Skeletal muscle satellite cell (primary cell): ENCODE measurements around the gene LIM2.

Source experiments
- H3K27me3 ChIP-seq: 2 replicates; pipeline ENCODE4 v1.7.0; 2013; ENCODE audit warnings: low read length; ENCODE audit not compliant: control insufficient read depth, insufficient read depth
- H3K36me3 ChIP-seq: 2 replicates; pipeline ENCODE4 v1.7.0; 2013; ENCODE audit warnings: mild to moderate bottlenecking, control low read depth, low read length; ENCODE audit not compliant: insufficient read depth
- H3K4me1 ChIP-seq: 2 replicates; pipeline ENCODE4 v1.7.0; 2013; ENCODE audit warnings: low read length; ENCODE audit not compliant: control insufficient read depth, insufficient read depth
- H3K4me2 ChIP-seq: 2 replicates; pipeline ENCODE4 v1.7.0; 2013; ENCODE audit warnings: mild to moderate bottlenecking, low read length
- H3K4me3 ChIP-seq: 2 replicates; pipeline ENCODE4 v1.7.0; 2013; ENCODE audit warnings: low read length
- H3K9ac ChIP-seq: 2 replicates; pipeline ENCODE4 v1.7.0; 2013; ENCODE audit warnings: mild to moderate bottlenecking, low read depth, low read length, moderate library complexity
- H3K9me3 ChIP-seq: replicated peaks from 2 replicates; pipeline ENCODE4 v1.7.0; 2013; ENCODE audit warnings: mild to moderate bottlenecking, control low read depth, low read length

Gene LIM2

GRCh38 chr19:51394050-51394836, 6.5 kb upstream of the LIM2 start:
- H3K9me3 ChIP-seq = no peaks in the 10 kb centered on the region
- no peaks in the 10 kb centered on the region for H3K27me3 ChIP-seq
- H3K4me1 ChIP-seq = peaks cover 6% of the 10 kb centered on the region
- peak overlapping the region; percentile 78 for H3K4me2 ChIP-seq
- H3K4me3 ChIP-seq = peak overlapping the region; percentile 69
- peak overlapping the region; percentile 79 for H3K9ac ChIP-seq
- no peaks in the 10 kb centered on the region for H3K36me3 ChIP-seq

GRCh38 chr19:51392701-51393100, 4.9 kb upstream of the LIM2 start:
- no peaks in the 10 kb centered on the region for H3K9me3 ChIP-seq
- H3K4me2 ChIP-seq = no peak overlapping the region
- no peaks in the 10 kb centered on the region for H3K27me3 ChIP-seq
- H3K9ac ChIP-seq = no peak overlapping the region
- H3K4me1 ChIP-seq = peaks cover 6% of the 10 kb centered on the region
- no peak overlapping the region for H3K4me3 ChIP-seq
- H3K36me3 ChIP-seq = no peaks in the 10 kb centered on the region

GRCh38 chr19:51391073-51391611, 3.4 kb upstream of the LIM2 start:
- Histone ChIP-seq H3K9me3 (no peaks in the 10 kb centered on the region), H3K4me3 (no peak overlapping the region), H3K4me1 (peaks cover 6% of the 10 kb centered on the region), H3K36me3 (no peaks in the 10 kb centered on the region), H3K9ac (no peak overlapping the region), H3K4me2 (no peak overlapping the region), H3K27me3 (no peaks in the 10 kb centered on the region)

- no peaks in the 10 kb centered on the region for H3K9me3 ChIP-seq
- no peak overlapping the region for H3K4me2 ChIP-seq
- no peaks in the 10 kb centered on the region for H3K27me3 ChIP-seq
- H3K4me3 ChIP-seq = no peak overlapping the region
- no peaks in the 10 kb centered on the region for H3K36me3 ChIP-seq
- no peaks in the 10 kb centered on the region for H3K4me1 ChIP-seq
- no peak overlapping the region for H3K9ac ChIP-seq
These were observed 1.4 kb upstream of the LIM2 start for GRCh38 chr19:51389143-51389542.

DNA sequence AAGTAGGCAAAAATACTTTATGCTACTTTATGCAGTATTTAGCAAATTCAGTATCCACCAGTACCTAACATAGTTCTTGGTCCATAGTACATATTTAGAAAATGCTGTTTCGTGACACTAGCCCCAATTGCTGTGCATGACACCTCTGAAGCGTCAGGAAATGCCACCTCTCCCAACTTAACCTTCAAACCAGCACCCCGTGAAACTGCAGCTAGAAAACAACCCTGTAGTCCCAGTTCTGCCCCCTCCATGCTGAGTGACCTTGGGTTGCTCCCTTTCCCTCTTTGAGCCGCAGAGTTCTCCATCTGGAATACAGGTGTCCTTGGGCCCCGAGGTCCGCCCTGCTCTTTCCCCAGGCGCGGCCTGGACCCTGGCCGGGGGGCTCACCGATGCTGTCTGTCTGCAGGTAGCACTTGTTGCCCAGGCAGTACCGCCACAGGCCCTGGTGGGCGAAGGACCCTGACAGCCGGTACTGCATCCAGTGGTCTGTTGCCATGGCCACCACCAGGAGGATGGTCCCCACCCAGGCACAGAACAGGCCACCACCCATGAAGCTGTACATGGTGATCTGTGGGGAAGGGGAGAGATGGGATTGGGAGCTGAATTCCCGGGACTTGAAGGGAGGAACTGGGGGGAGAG, 773 bp downstream of the LIM2 start:
- Histone ChIP-seq H3K9me3 (no peaks in the 10 kb centered on the region), H3K36me3 (no peaks in the 10 kb centered on the region), H3K4me1 (no peaks in the 10 kb centered on the region), H3K4me2 (no peak overlapping the region), H3K9ac (no peak overlapping the region), H3K4me3 (no peak overlapping the region), H3K27me3 (no peaks in the 10 kb centered on the region)

DNA sequence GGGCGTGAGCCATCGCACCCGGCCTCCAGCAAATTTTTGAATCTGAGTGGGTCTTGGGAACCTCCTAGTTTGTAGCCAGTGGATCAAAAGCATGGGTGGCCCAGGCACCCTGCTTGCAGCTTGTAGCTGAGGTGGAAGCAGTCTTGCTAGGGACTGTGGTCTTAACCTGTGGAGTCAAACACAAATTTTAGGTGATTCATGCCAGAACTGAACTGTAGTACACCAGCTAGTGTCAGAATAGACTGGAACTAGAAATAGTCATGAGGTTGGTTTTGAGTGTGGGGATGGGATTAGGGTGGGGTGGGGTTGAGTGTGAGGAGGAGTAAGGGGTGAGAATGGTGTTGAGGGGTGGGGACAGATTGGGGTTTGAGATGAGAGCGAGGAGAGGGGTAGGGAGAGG, 5.8 kb downstream of the LIM2 start:
- H3K27me3 ChIP-seq = no peaks in the 10 kb centered on the region
- no peaks in the 10 kb centered on the region for H3K9me3 ChIP-seq
- H3K4me1 ChIP-seq = no peaks in the 10 kb centered on the region
- H3K4me3 ChIP-seq = no peak overlapping the region
- no peaks in the 10 kb centered on the region for H3K36me3 ChIP-seq
- H3K4me2 ChIP-seq = no peak overlapping the region
- no peak overlapping the region for H3K9ac ChIP-seq

DNA sequence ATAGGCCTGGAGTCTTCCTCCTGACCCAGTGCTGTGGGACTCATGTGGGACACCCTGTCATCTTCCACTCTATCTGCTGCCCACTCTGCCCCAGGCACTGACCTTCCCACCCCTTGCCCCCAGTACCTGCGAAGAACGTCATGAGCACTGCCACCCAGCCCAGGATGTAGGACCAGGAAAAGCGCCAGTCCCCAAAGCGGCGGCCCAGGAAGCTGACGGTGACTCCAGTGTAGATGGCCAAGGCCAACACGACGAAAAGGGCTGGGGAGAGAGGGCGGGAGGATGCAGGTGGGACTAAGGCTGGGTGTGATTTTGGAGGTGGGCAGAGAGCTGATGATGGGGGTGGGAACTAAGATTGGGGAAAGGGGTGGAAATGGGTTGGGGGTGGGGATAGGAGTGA, 7.4 kb downstream of the LIM2 start:
- Histone ChIP-seq H3K27me3 (no peaks in the 10 kb centered on the region), H3K4me2 (no peak overlapping the region), H3K4me1 (no peaks in the 10 kb centered on the region), H3K9me3 (no peaks in the 10 kb centered on the region), H3K36me3 (no peaks in the 10 kb centered on the region), H3K4me3 (no peak overlapping the region), H3K9ac (no peak overlapping the region)

- H3K4me2 ChIP-seq = no peak overlapping the region
- no peaks in the 10 kb centered on the region for H3K4me1 ChIP-seq
- H3K36me3 ChIP-seq = no peaks in the 10 kb centered on the region
- H3K9ac ChIP-seq = no peak overlapping the region
- no peaks in the 10 kb centered on the region for H3K9me3 ChIP-seq
- H3K4me3 ChIP-seq = no peak overlapping the region
- H3K27me3 ChIP-seq = no peaks in the 10 kb centered on the region
These were observed 10.4 kb downstream of the LIM2 start for GRCh38 chr19:51377422-51377821.

DNA sequence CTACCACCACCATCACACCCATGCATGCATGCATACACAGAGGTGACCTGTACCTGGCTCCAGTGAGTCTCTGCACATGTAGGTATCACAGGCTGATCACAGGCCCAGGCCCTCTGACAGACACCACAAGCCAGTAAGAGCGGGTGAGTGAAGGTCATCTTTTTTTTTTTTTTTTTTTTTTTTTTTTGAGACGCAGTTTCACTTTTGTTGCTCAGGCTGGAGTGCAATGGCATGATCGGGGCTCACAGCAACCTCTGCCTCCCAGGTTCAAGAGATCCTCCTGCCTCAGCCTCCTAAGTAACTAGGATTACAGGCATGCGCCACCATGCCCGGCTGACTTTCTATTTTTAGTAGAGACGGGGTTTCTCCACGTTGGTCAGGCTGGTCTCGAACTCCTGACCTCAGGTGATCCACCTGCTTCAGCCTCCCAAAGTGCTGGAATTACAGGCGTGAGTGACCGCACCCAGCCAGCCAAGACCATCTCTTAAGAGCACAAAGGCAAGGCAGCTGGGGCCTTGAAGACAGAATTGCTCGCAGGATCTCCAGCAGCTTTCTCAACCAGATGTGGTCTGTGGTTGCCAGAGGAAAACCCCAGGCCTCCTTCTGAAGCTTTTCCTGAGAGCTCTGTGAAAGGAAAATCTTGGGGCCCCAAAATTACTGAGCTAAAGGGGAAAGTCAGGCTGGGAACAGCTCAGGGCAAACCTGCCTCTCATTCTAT, 12.1 kb downstream of the LIM2 start:
- Histone ChIP-seq H3K4me3 (no peak overlapping the region), H3K9me3 (no peaks in the 10 kb centered on the region), H3K9ac (no peak overlapping the region), H3K4me2 (no peak overlapping the region), H3K4me1 (no peaks in the 10 kb centered on the region), H3K36me3 (no peaks in the 10 kb centered on the region), H3K27me3 (no peaks in the 10 kb centered on the region)

DNA sequence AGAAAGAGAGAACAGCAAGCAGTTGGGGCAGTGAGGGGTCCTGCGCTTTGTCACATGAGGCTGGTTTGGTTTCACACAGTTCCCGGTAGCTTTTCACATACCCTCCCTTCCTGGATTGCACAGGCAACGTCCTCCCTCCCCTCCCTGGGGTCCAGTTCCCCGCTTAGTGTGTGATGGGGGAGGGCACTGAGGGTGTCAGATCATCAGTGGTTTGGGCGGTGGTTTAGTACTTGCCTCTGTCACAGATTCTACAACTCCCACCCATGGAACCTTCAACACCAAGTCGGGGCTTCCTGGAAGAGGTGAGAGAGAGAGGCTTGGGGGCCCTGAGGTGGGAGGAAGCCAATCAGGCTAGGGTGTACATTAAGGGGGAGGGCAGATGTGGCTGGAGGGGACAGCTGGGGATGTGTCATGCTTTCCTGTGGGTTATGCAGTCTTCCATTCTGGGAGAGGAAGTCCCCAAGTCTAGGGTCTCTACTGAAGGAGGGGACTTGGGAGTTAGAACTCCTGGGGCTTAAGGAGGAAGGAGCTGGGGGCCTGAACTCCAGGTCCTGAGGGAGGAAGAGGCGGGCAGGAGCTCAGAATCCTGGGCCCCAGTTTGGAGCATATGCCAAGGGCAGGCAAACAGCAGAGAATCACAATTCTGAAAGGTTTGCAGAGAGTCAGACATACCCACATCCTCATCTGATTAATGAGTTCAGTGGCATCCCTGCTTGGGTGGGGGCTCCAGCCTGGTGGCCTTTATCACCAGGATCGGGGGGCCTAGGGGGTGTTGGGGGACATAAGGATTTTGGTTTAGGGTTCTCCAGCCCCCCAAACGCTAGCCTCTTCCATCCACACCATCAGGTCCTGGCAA, 14.9 kb downstream of the LIM2 start, which contains the start of gene NKG7:
NKG7 (minus strand) TSS at position 6 of the 856 bp plus-strand sequence. CDS start 119 bp downstream, outside the sequence.
- H3K27me3 ChIP-seq = no peaks in the 10 kb centered on the region
- H3K4me2 ChIP-seq = no peak within 1 kb of the TSS
- H3K9me3 ChIP-seq = no peaks in the 10 kb centered on the region
- H3K36me3 ChIP-seq = no peaks in the 10 kb centered on the region
- no peak within 1 kb of the TSS for H3K9ac ChIP-seq
- no peak within 1 kb of the TSS for H3K4me3 ChIP-seq
- peaks cover 5% of the 10 kb centered on the region for H3K4me1 ChIP-seq
